Activated CD4-positive, alpha-beta T cell treated with anti-CD3 and anti-CD28 coated beads, Interleukin-2, amount 10 ng/mL, durations not matched to agents 7 days and 5 days (primary cell): ENCODE measurements around the gene FUNDC2. TPM values are rescaled to one million over a fixed set of nuclear protein-coding genes. Genes with fewer than 3 reads are reported as not detected.
A peak's percentile ranks its signal among the peaks of the same experiment; 100 is the strongest.

Source experiments
- CTCF ChIA-PET: fragments of 350-600 bp; sonication (Branson Sonifier 250); formaldehyde crosslinking; loops from one replicate; lab custom pipeline; 2021; ENCODE audit warnings: antibody characterized with exemption; lab: Charles Lee
- POLR2A ChIA-PET: fragments of 350-600 bp; sonication (Branson Sonifier 250); formaldehyde crosslinking; loops from one replicate; lab custom pipeline; 2021; ENCODE audit warnings: antibody characterized with exemption; lab: Charles Lee
- DNase-seq: peaks from one replicate; pipeline ENCODE4 v3.0.0-alpha.2; 2020
- H3K27ac Mint-ChIP-seq: one replicate; pipeline ENCODE4 v1.8.0; 2021; ENCODE audit warnings: mild to moderate bottlenecking, moderate library complexity, mixed read lengths
- H3K27me3 Mint-ChIP-seq: one replicate; pipeline ENCODE4 v1.8.0; 2021; ENCODE audit warnings: mixed read lengths
- H3K36me3 Mint-ChIP-seq: one replicate; pipeline ENCODE4 v1.8.0; 2021; ENCODE audit warnings: low read depth, mixed read lengths
- H3K4me1 Mint-ChIP-seq: one replicate; pipeline ENCODE4 v1.8.0; 2021; ENCODE audit warnings: mixed read lengths
- H3K4me3 Mint-ChIP-seq: one replicate; pipeline ENCODE4 v1.8.0; 2021; ENCODE audit warnings: mild to moderate bottlenecking, moderate library complexity, mixed read lengths
- H3K9me3 Mint-ChIP-seq: one replicate; pipeline ENCODE4 v1.8.0; 2021; ENCODE audit warnings: mixed read lengths
- total RNA-seq, 2 experiments: library from RNA; stranded (reverse); gene quantifications; one replicate each; pipeline ENCODE4 v1.2.3, GENCODE V29; 2021

Gene FUNDC2
- total RNA-seq, 2 experiments from 2014 or later, result 58.4 to 61.3 TPM

- Mint-ChIP-seq H3K27ac (peak overlapping the region; percentile 96), H3K36me3 (peaks cover 5% of the 10 kb centered on the region), H3K4me1 (peaks cover 22% of the 10 kb centered on the region), H3K9me3 (no peaks in the 10 kb centered on the region), H3K4me3 (peak overlapping the region; percentile 56), H3K27me3 (peaks cover 5% of the 10 kb centered on the region)
- ChIA-PET CTCF (no interaction called here), POLR2A (no interaction called here)
- DNase-seq, result no peak
These were observed 2.2 kb downstream of the FUNDC2 start for GRCh38 chrX:155028877-155029291.

GRCh38 chrX:155031657-155032056 is 5.0 kb downstream of the FUNDC2 start:
- Mint-ChIP-seq H3K4me3 (no peak overlapping the region), H3K27me3 (no peaks in the 10 kb centered on the region), H3K4me1 (peaks cover 22% of the 10 kb centered on the region), H3K27ac (no peak overlapping the region), H3K9me3 (peaks cover 3% of the 10 kb centered on the region), H3K36me3 (peaks cover 20% of the 10 kb centered on the region)
- no peak for DNase-seq
- POLR2A ChIA-PET, result no interaction called here
- CTCF ChIA-PET, result no interaction called here

GRCh38 chrX:155035688-155036087 is 9.0 kb downstream of the FUNDC2 start:
- POLR2A ChIA-PET, result no interaction called here
- peaks cover 35% of the 10 kb centered on the region for H3K36me3 Mint-ChIP-seq
- no peak overlapping the region for H3K27ac Mint-ChIP-seq
- CTCF ChIA-PET, result interaction anchor here (0.6 kb wide), 1 partner anchor 19 kb away, joined by 3 read pairs; no protein-coding TSS in a partner anchor
- no peak overlapping the region for H3K4me3 Mint-ChIP-seq
- peaks cover 6% of the 10 kb centered on the region for H3K4me1 Mint-ChIP-seq
- no peaks in the 10 kb centered on the region for H3K27me3 Mint-ChIP-seq
- no peak for DNase-seq
- H3K9me3 Mint-ChIP-seq, result peaks cover 3% of the 10 kb centered on the region

- POLR2A ChIA-PET, result no interaction called here
- H3K27me3 Mint-ChIP-seq, result no peaks in the 10 kb centered on the region
- peaks cover 19% of the 10 kb centered on the region for H3K4me1 Mint-ChIP-seq
- H3K4me3 Mint-ChIP-seq, result no peak overlapping the region
- DNase-seq, result no peak
- peaks cover 7% of the 10 kb centered on the region for H3K36me3 Mint-ChIP-seq
- CTCF ChIA-PET, result interaction anchor here (1.4 kb wide), 1 partner anchor 9 kb away, joined by 5 read pairs; no protein-coding TSS in a partner anchor
- H3K27ac Mint-ChIP-seq, result no peak overlapping the region
- no peaks in the 10 kb centered on the region for H3K9me3 Mint-ChIP-seq
These were observed 19.6 kb downstream of the FUNDC2 start for GRCh38 chrX:155046129-155046810.

- no peak for DNase-seq
- no peaks in the 10 kb centered on the region for H3K9me3 Mint-ChIP-seq
- H3K36me3 Mint-ChIP-seq, result peaks cover 8% of the 10 kb centered on the region
- no peak overlapping the region for H3K27ac Mint-ChIP-seq
- POLR2A ChIA-PET, result no interaction called here
- H3K27me3 Mint-ChIP-seq, result no peaks in the 10 kb centered on the region
- peaks cover 24% of the 10 kb centered on the region for H3K4me1 Mint-ChIP-seq
- no peak overlapping the region for H3K4me3 Mint-ChIP-seq
- CTCF ChIA-PET, result interaction anchor here (1.4 kb wide), 1 partner anchor 8 kb away, joined by 5 read pairs; no protein-coding TSS in a partner anchor
These were observed 20.3 kb downstream of the FUNDC2 start for GRCh38 chrX:155046811-155047528.

GRCh38 chrX:155048977-155049619 is 22.5 kb downstream of the FUNDC2 start:
- Mint-ChIP-seq H3K36me3 (peaks cover 16% of the 10 kb centered on the region), H3K9me3 (no peaks in the 10 kb centered on the region), H3K27ac (no peak overlapping the region), H3K4me3 (no peak overlapping the region), H3K4me1 (peaks cover 34% of the 10 kb centered on the region), H3K27me3 (no peaks in the 10 kb centered on the region)
- peak; percentile 54 for DNase-seq
- CTCF ChIA-PET, result no interaction called here
- POLR2A ChIA-PET, result no interaction called here

GRCh38 chrX:155052738-155053498 is 26.3 kb downstream of the FUNDC2 start:
- ChIA-PET POLR2A (no interaction called here), CTCF (interaction anchor here (1.0 kb wide), 1 partner anchor 39 kb away, joined by 3 read pairs; no protein-coding TSS in a partner anchor)

GRCh38 chrX:155053656-155054055 is 27.0 kb downstream of the FUNDC2 start:
- Mint-ChIP-seq H3K4me1 (peaks cover 56% of the 10 kb centered on the region), H3K27ac (no peak overlapping the region), H3K9me3 (no peaks in the 10 kb centered on the region), H3K4me3 (no peak overlapping the region), H3K27me3 (no peaks in the 10 kb centered on the region), H3K36me3 (peaks cover 20% of the 10 kb centered on the region)
- DNase-seq, result no peak
- POLR2A ChIA-PET, result no interaction called here
- CTCF ChIA-PET, result no interaction called here

More at GRCh38 chrX:155052738-155053498, 26.3 kb downstream of the FUNDC2 start:
- peaks cover 20% of the 10 kb centered on the region for H3K36me3 Mint-ChIP-seq
- no peaks in the 10 kb centered on the region for H3K27me3 Mint-ChIP-seq
- H3K4me1 Mint-ChIP-seq, result peaks cover 55% of the 10 kb centered on the region
- H3K27ac Mint-ChIP-seq, result peak overlapping the region; percentile 13
- H3K4me3 Mint-ChIP-seq, result no peak overlapping the region
- no peaks in the 10 kb centered on the region for H3K9me3 Mint-ChIP-seq
- no peak for DNase-seq

- Mint-ChIP-seq H3K9me3 (no peaks in the 10 kb centered on the region), H3K27ac (no peak overlapping the region), H3K4me1 (peaks cover 52% of the 10 kb centered on the region), H3K27me3 (no peaks in the 10 kb centered on the region), H3K4me3 (no peak overlapping the region), H3K36me3 (peaks cover 20% of the 10 kb centered on the region)
- POLR2A ChIA-PET, result no interaction called here
- CTCF ChIA-PET, result no interaction called here
- DNase-seq, result no peak
These were observed 27.6 kb downstream of the FUNDC2 start for GRCh38 chrX:155054255-155054654.

- no peak overlapping the region for H3K4me3 Mint-ChIP-seq
- CTCF ChIA-PET, result interaction anchor here (0.8 to 1.2 kb wide), 2 partner anchors 9 to 29 kb away, joined by 3 to 5 read pairs; partner anchors contain the start of gene FUNDC2
- no peak for DNase-seq
- no peak overlapping the region for H3K27ac Mint-ChIP-seq
- H3K4me1 Mint-ChIP-seq, result peaks cover 46% of the 10 kb centered on the region
- H3K36me3 Mint-ChIP-seq, result peaks cover 20% of the 10 kb centered on the region
- no peaks in the 10 kb centered on the region for H3K9me3 Mint-ChIP-seq
- POLR2A ChIA-PET, result interaction anchor here (0.7 kb wide), 1 partner anchor 74 kb away, joined by 3 read pairs; no protein-coding TSS in a partner anchor
- no peaks in the 10 kb centered on the region for H3K27me3 Mint-ChIP-seq
These were observed 28.9 kb downstream of the FUNDC2 start for GRCh38 chrX:155055494-155055893.

- Mint-ChIP-seq H3K27me3 (no peaks in the 10 kb centered on the region), H3K27ac (peak overlapping the region; percentile 68), H3K36me3 (peaks cover 19% of the 10 kb centered on the region), H3K4me3 (no peak overlapping the region), H3K4me1 (peaks cover 37% of the 10 kb centered on the region), H3K9me3 (no peaks in the 10 kb centered on the region)
- peak; percentile 18 for DNase-seq
- ChIA-PET CTCF (interaction anchor here (0.6 to 1.8 kb wide), 4 partner anchors 10 to 30 kb away, joined by 3 to 5 read pairs (median 4); partner anchors contain the start of gene FUNDC2), POLR2A (interaction anchor here (0.8 kb wide), 1 partner anchor 30 kb away, joined by 3 read pairs; the partner anchor contains the start of gene FUNDC2)
These were observed 29.8 kb downstream of the FUNDC2 start for GRCh38 chrX:155056471-155056870.
